ENCODE data around the gene FAM171A2. TPM values are rescaled to one million over a fixed set of nuclear protein-coding genes. Genes with fewer than 3 reads are reported as not detected.

Gene FAM171A2
- total and polyA plus RNA-seq, 10 of the 15 experiments (the other 5 are each of a cell fraction or from before 2014, with no cell fraction given), result 0.08 to 1.7 (median 0.27) TPM; not detected in 2

DNA sequence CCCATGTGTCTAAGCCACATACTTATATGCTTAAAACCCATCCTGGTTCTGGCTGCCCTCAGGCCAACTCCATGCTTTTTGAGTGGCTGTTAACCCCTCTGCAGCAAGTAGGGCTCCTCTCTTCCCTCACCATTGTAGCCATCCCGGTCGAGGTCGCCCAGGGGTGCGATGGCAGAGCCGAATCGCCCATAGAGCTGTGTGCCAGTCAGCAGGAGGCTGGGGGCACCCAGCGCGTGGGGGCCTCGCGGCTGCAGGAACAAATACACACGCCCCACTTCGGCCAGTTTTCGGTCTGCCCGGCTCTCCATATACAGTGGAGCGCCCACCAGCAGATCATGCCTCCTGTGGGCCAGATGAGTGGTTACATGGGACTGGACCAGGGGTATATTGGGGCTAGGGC, 19.7 kb upstream of the FAM171A2 start:
- no peak overlapping the region for H3K9ac ChIP-seq (ENCODE audit: control insufficient read depth, insufficient read depth, low read length)
- ChIA-PET POLR2A (no interaction called here), RAD21 (ENCODE audit: unreplicated experiment) (interaction anchor here (0.6 kb wide), 1 partner anchor 1316 kb away, joined by 5 read pairs; no protein-coding TSS in a partner anchor), CTCF (no interaction called here), SMC1A (ENCODE audit: uncharacterized antibody, unreplicated experiment) (no interaction called here)
- no TSS peak for BruUV-seq (replicated peaks)
- no peak overlapping the region for H3K4me3 ChIP-seq
- H3K27ac ChIP-seq (ENCODE audit: control insufficient read depth, insufficient read depth), result no peak overlapping the region
- no peaks in the 10 kb centered on the region; a peak in 2 of 4 replicates for H3K27me3 ChIP-seq (replicated peaks in 1 of 2; ENCODE audit: control insufficient read depth in 2 of 2, insufficient read depth in 2 of 2, low read length in 1 of 2)
- intact Hi-C loops (cut with micrococcal nuclease; ENCODE audit: unreplicated experiment), result no loop called here
- DNase-seq (ENCODE audit: low read depth, low spot score), result no peak
- no peak overlapping the region for H3K4me2 ChIP-seq (ENCODE audit: control insufficient read depth, insufficient read depth)
- H3K4me1 ChIP-seq (ENCODE audit: control insufficient read depth, insufficient read depth, low read length), result no peaks in the 10 kb centered on the region
- in situ Hi-C loops (cut with MboI), result no loop called here
- no peaks in the 10 kb centered on the region for H3K9me3 ChIP-seq (replicated peaks; ENCODE audit: control insufficient read depth, insufficient read depth, low read length)
- H2AFZ ChIP-seq (ENCODE audit: control insufficient read depth, low read depth, low read length), result no peak overlapping the region
- FAIRE-seq, result no peak
- no peaks in the 10 kb centered on the region for H3K79me2 ChIP-seq (ENCODE audit: control insufficient read depth, insufficient read depth, low read length)
- 81% methylated on average over 15 of the region's 15 CpGs for WGBS (ENCODE audit: insufficient coverage, insufficient replicate concordance, low lambda C conversion rate, missing lambda C conversion rate)
- no peaks in the 10 kb centered on the region for H3K36me3 ChIP-seq (ENCODE audit: control insufficient read depth in 2 of 2, insufficient read depth in 2 of 2, low read length in 1 of 2)
- TF ChIP-seq MTA3 (IDR thresholded peaks at IDR 0.05; ENCODE audit: borderline replicate concordance, low read length), result no peak
- no peak for TF ChIP-seq SMAD5 (IDR thresholded peaks at IDR 0.05; ENCODE audit: low read depth)
- TF ChIP-seq TCF7 (IDR thresholded peaks at IDR 0.05; ENCODE audit: borderline replicate concordance), result no peak
- no peaks in the 10 kb centered on the region for H4K20me1 ChIP-seq (ENCODE audit: control insufficient read depth, insufficient read depth)
- ATAC-seq, result no peak

DNA sequence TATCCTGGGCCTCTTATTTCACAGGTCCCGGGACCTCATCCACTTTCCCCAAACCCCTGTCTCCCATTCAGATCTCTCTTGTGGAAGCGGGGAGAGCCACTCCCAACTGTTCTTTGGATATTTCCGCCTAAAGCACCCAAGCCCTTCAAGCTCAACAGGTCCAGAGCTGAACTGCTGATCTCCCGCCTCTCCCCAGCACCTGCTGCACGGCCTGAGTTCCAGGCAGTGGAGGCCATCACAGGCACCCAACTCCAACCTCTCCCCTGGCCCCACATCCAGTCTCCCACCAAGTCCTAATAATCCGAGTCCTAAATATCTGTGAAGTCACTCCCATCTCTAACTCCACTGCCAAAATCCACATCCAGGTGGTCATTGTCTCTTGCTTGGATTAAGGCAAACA, 19.3 kb upstream of the FAM171A2 start:
- ATAC-seq (no peak), DNase-seq (ENCODE audit: low read depth, low spot score) (no peak), FAIRE-seq (no peak)
- Histone ChIP-seq H3K4me3 (no peak overlapping the region), H3K36me3 (ENCODE audit: control insufficient read depth in 2 of 2, insufficient read depth in 2 of 2, low read length in 1 of 2) (no peaks in the 10 kb centered on the region), H3K4me1 (ENCODE audit: control insufficient read depth, insufficient read depth, low read length) (no peaks in the 10 kb centered on the region), H3K27ac (ENCODE audit: control insufficient read depth, insufficient read depth) (no peak overlapping the region), H3K9me3 (replicated peaks; ENCODE audit: control insufficient read depth, insufficient read depth, low read length) (no peaks in the 10 kb centered on the region), H3K4me2 (ENCODE audit: control insufficient read depth, insufficient read depth) (no peak overlapping the region), H2AFZ (ENCODE audit: control insufficient read depth, low read depth, low read length) (no peak overlapping the region), H3K27me3 (replicated peaks in 1 of 2; ENCODE audit: control insufficient read depth in 2 of 2, insufficient read depth in 2 of 2, low read length in 1 of 2) (no peaks in the 10 kb centered on the region; a peak in 2 of 4 replicates), H3K79me2 (ENCODE audit: control insufficient read depth, insufficient read depth, low read length) (no peaks in the 10 kb centered on the region), H4K20me1 (ENCODE audit: control insufficient read depth, insufficient read depth) (no peaks in the 10 kb centered on the region), H3K9ac (ENCODE audit: control insufficient read depth, insufficient read depth, low read length) (no peak overlapping the region)
- intact Hi-C loops (cut with micrococcal nuclease; ENCODE audit: unreplicated experiment) (no loop called here), in situ Hi-C loops (cut with MboI) (no loop called here)
- ChIA-PET RAD21 (ENCODE audit: unreplicated experiment) (interaction anchor here (0.6 kb wide), 1 partner anchor 1316 kb away, joined by 5 read pairs; no protein-coding TSS in a partner anchor), CTCF (no interaction called here), SMC1A (ENCODE audit: uncharacterized antibody, unreplicated experiment) (no interaction called here), POLR2A (no interaction called here)
- no peak for TF ChIP-seq ZNF384 (IDR thresholded peaks at IDR 0.05; ENCODE audit: borderline replicate concordance, low read depth, low read length)
- BruUV-seq (replicated peaks), result no TSS peak
- 56% methylated on average over 6 of the region's 6 CpGs for WGBS (ENCODE audit: insufficient coverage, insufficient replicate concordance, low lambda C conversion rate, missing lambda C conversion rate)
